IMR-90 (cell line): ENCODE data around the gene WASL. TPM values are rescaled to one million over a fixed set of nuclear protein-coding genes. Genes with fewer than 3 reads are reported as not detected.

Source experiments
- ATAC-seq: fragments of 200-7000 bp; cut with Tn5 transposase; 2 replicates; pipeline ENCODE4 v1.9.1; 2020; ENCODE audit warnings: low read depth, mild to moderate bottlenecking, moderate library complexity
- BruUV-seq: library from RNA; stranded (reverse); fragments of 400-500 nt; replicated peaks from 2 replicates; lab custom pipeline; 2021; lab: Mats Ljungman, UMichigan
- CTCF ChIA-PET: fragments of 300-600 bp; formaldehyde crosslinking; extraction: SDS; loops from one replicate; lab custom pipeline; 2021; ENCODE audit warnings: antibody characterized with exemption; lab: Yijun Ruan, JAX
- POLR2A ChIA-PET: fragments of 300-600 bp; sonication (Branson Sonifier 250); formaldehyde crosslinking; loops from one replicate; lab custom pipeline; 2022; ENCODE audit warnings: antibody characterized with exemption; ENCODE audit not compliant: unreplicated experiment; lab: Charles Lee
- DNase-seq: peaks from one replicate; pipeline ENCODE4 v3.0.0; 2013
- H2AFZ ChIP-seq: replicated peaks from 2 replicates; pipeline ENCODE3; 2013; ENCODE audit warnings: low read length, mild to moderate bottlenecking; ENCODE audit not compliant: poor library complexity
- H2AK5ac ChIP-seq: 2 replicates; pipeline ENCODE4 v1.6.1; 2013; ENCODE audit warnings: low read depth, low read length, inconsistent platforms
- H2AK9ac ChIP-seq: replicated peaks from 2 replicates; pipeline ENCODE3; 2013; ENCODE audit warnings: mild to moderate bottlenecking, low read depth, low read length, moderate library complexity; ENCODE audit not compliant: poor library complexity
- H2BK120ac ChIP-seq: 2 replicates; pipeline ENCODE4 v1.6.1; 2013; ENCODE audit warnings: low read depth, low read length, inconsistent platforms
- H2BK15ac ChIP-seq: 3 replicates; pipeline ENCODE4 v1.6.1; 2013; ENCODE audit warnings: low read depth, low read length, inconsistent platforms
- H2BK20ac ChIP-seq: 2 replicates; pipeline ENCODE4 v1.6.1; 2013; ENCODE audit warnings: low read depth, mild to moderate bottlenecking, inconsistent platforms, low read length, moderate library complexity
- H2BK5ac ChIP-seq: 2 replicates; pipeline ENCODE4 v1.6.1; 2013; ENCODE audit warnings: mild to moderate bottlenecking, low read depth, low read length, inconsistent platforms; ENCODE audit not compliant: poor library complexity, severe bottlenecking
- H3K14ac ChIP-seq: replicated peaks from 2 replicates; pipeline ENCODE4 v1.6.1; 2013; ENCODE audit warnings: low read depth, low read length, inconsistent platforms
- H3K18ac ChIP-seq: 2 replicates; pipeline ENCODE4 v1.6.1; 2013; ENCODE audit warnings: low read depth, low read length, control low read depth
- H3K23ac ChIP-seq: 2 replicates; pipeline ENCODE4 v1.6.1; 2013; ENCODE audit warnings: low read depth, low read length, inconsistent platforms
- H3K27ac ChIP-seq: 2 replicates; pipeline ENCODE4 v1.5.1; 2013; ENCODE audit warnings: mild to moderate bottlenecking, control low read depth, low read length; ENCODE audit not compliant: insufficient read depth
- H3K27me3 ChIP-seq: 2 replicates; pipeline ENCODE4 v1.6.1; 2013; ENCODE audit warnings: low read length; ENCODE audit not compliant: control insufficient read depth, insufficient read depth
- H3K36me3 ChIP-seq: 2 replicates; pipeline ENCODE4 v1.6.1; 2013; ENCODE audit warnings: low read length, mixed read lengths; ENCODE audit not compliant: control insufficient read depth, insufficient read depth
- H3K4ac ChIP-seq: 2 replicates; pipeline ENCODE4 v1.6.1; 2013; ENCODE audit warnings: low read depth, low read length, inconsistent platforms
- H3K4me1 ChIP-seq: 2 replicates; pipeline ENCODE4 v1.6.1; 2013; ENCODE audit warnings: low read length, mixed read lengths; ENCODE audit not compliant: control insufficient read depth, insufficient read depth
- H3K4me2 ChIP-seq: 2 replicates; pipeline ENCODE4 v1.6.1; 2013; ENCODE audit warnings: low read depth, mild to moderate bottlenecking, control low read depth, low read length, moderate library complexity
- H3K4me3 ChIP-seq: 2 replicates; pipeline ENCODE4 v1.5.1; 2013; ENCODE audit warnings: low read depth, mild to moderate bottlenecking, control low read depth, low read length, moderate library complexity; ENCODE audit not compliant: insufficient read depth
- H3K56ac ChIP-seq: 2 replicates; pipeline ENCODE4 v1.6.1; 2013; ENCODE audit warnings: low read length, inconsistent platforms; ENCODE audit not compliant: insufficient read depth; ENCODE audit errors: extremely low read depth
- H3K79me1 ChIP-seq, 2 experiments: 2 replicates each; pipeline ENCODE4 v1.6.1; 2013; ENCODE audit warnings: low read length in 2 of 2, inconsistent platforms in 1 of 2, low read depth in 1 of 2
- H3K9ac ChIP-seq: 2 replicates; pipeline ENCODE4 v1.6.1; 2013; ENCODE audit warnings: low read depth, low read length, control low read depth
- H3K9me1 ChIP-seq: 2 replicates; pipeline ENCODE4 v1.6.1; 2013; ENCODE audit warnings: low read length, inconsistent platforms; ENCODE audit not compliant: insufficient read depth
- H3K9me3 ChIP-seq: 2 replicates; pipeline ENCODE4 v1.6.1; 2013; ENCODE audit warnings: low read length; ENCODE audit not compliant: control insufficient read depth, insufficient read depth
- H4K20me1 ChIP-seq: 2 replicates; pipeline ENCODE4 v1.6.1; 2013; ENCODE audit warnings: low read length, inconsistent platforms; ENCODE audit not compliant: insufficient read depth
- H4K5ac ChIP-seq: 2 replicates; pipeline ENCODE4 v1.6.1; 2013; ENCODE audit warnings: mild to moderate bottlenecking, low read depth, low read length, control low read depth
- H4K8ac ChIP-seq, 2 experiments: 2 replicates each; pipeline ENCODE4 v1.6.1; 2013; ENCODE audit warnings: low read depth in 2 of 2, low read length in 2 of 2, control low read depth in 1 of 2, inconsistent platforms in 1 of 2
- H4K91ac ChIP-seq: 2 replicates; pipeline ENCODE4 v1.6.1; 2013; ENCODE audit warnings: low read depth, low read length, inconsistent platforms; ENCODE audit not compliant: insufficient read depth
- BHLHE40 ChIP-seq: fragments of 150-350 bp; IDR thresholded peaks from 2 replicates; pipeline ENCODE4 v1.6.1; 2016; ENCODE audit warnings: mild to moderate bottlenecking, low read depth, low read length
- CEBPB ChIP-seq: IDR thresholded peaks from 2 replicates; pipeline ENCODE4 v1.6.1; 2012; ENCODE audit warnings: low read depth, low read length, improper control_type of control experiment
- MXI1 ChIP-seq: IDR thresholded peaks from 2 replicates; pipeline ENCODE4 v1.6.1; 2012; ENCODE audit warnings: low read depth, mild to moderate bottlenecking, low read length, moderate library complexity, borderline replicate concordance
- NFE2L2 ChIP-seq: fragments of 150-350 bp; IDR thresholded peaks from 2 replicates; pipeline ENCODE4 v1.6.1; 2016; ENCODE audit warnings: low read depth, mild to moderate bottlenecking, low read length
- RAD21 ChIP-seq: IDR thresholded peaks from 2 replicates; pipeline ENCODE4 v1.6.1; 2012; ENCODE audit warnings: low read length, improper control_type of control experiment
- SMC3 ChIP-seq: fragments of 150-350 bp; IDR thresholded peaks from 2 replicates; pipeline ENCODE4 v1.6.1; 2016; ENCODE audit warnings: low read depth, mild to moderate bottlenecking, antibody characterized with exemption, low read length, moderate library complexity
- WGBS, 2 experiments: methylation state at CpG; one replicate each; pipeline versions ENCODE4 v1.1.5 to v1.1.7; 2013; ENCODE audit warnings: missing lambda C conversion rate in 2 of 2; ENCODE audit not compliant: insufficient read length in 1 of 2; ENCODE audit errors: extremely low coverage in 2 of 2; 5-methylcytosine and 5-hydroxymethylcytosine counted together
- dilution Hi-C: fragments of 300-500 bp; cut with HindIII; formaldehyde crosslinking; loops from one replicate; pipeline ENCODE4 v1.14.3; 2018; ENCODE audit warnings: low sequenced_read_pairs; ENCODE audit not compliant: unreplicated experiment
- in situ Hi-C: fragments of 300-500 bp; cut with MboI; formaldehyde crosslinking; loops from 3 replicates; pipeline ENCODE4 v1.14.3; 2019; ENCODE audit warnings: low sequenced_read_pairs, inconsistent platforms, mixed read lengths
- intact Hi-C: fragments of 100-400 bp; cut with micrococcal nuclease; formaldehyde crosslinking; loops from 2 replicates; pipeline ENCODE4 v1.10.0; 2022
- polyA plus RNA-seq, 3 experiments: library from polyadenylated mRNA; depleted of rRNA; stranded (reverse); fragments of >200 nt; gene quantifications; 2 replicates each; pipeline ENCODE4 v1.2.3, GENCODE V29; 2012; ENCODE audit warnings: low replicate concordance in 1 of 3
- total RNA-seq: library from RNA; depleted of rRNA; stranded (reverse); fragments of >200 nt; gene quantifications from 2 replicates; pipeline ENCODE4 v1.2.3, GENCODE V29; 2012
- TF ChIP-seq, protein P1 (sequence below): conservative IDR thresholded peaks from 2 replicates; pipeline ENCODE4 v1.5.1; 2012; ENCODE audit warnings: mild to moderate bottlenecking, low read depth, low read length, improper control_type of control experiment
- TF ChIP-seq, protein P2 (sequence below): fragments of 150-350 bp; IDR thresholded peaks from 2 replicates; pipeline ENCODE4 v1.6.1; 2016; ENCODE audit warnings: low read depth, mild to moderate bottlenecking, low read length, moderate library complexity, borderline replicate concordance

WASL gene
- total and polyA plus RNA-seq, 2 of the 4 experiments (the other 2 are of a cell fraction), result 2.3 to 7.9 TPM

DNA sequence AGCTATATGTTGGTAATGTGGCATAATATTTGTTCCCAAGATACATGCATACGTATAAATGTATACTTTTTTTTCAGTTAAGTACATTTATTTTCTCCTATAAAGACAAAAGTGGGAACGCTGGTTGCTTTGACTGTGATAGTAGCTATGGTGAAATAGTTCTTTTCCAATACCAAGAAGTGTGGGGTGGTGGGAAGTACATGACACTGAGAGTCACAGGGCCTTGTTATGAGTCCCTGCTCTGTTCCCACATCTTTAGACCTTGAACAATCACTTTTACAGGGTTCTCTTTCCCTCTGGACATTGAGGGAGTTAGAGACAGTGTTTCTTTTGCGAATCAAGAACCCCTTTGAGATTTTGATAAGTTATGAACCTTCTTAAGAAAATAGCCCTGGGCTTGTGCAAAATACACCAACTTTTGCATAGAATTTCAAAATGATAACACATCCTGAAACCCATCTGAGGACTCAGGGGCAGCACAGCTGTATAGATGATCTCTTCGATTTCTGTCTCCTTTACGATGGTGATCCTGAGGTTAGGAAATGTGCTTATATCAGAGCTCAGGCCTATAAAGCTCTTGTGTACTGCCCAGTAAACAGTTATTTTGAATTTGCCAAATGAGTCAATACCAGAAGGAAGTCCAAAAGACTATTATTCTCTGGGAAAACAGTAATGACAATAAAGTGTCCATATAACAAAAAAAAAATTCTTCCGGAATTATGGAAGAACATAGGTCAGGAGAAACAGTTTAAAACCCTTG lies 92.1 kb downstream of the WASL start:
- no peak overlapping the region for H3K18ac ChIP-seq
- in situ Hi-C loops (no loop called here), dilution Hi-C loops (no loop called here), intact Hi-C loops (no loop called here)
- peaks cover 4% of the 10 kb centered on the region for H3K27me3 ChIP-seq
- no peak overlapping the region for H3K14ac ChIP-seq
- H4K5ac ChIP-seq, result no peak overlapping the region
- no peak overlapping the region for H2AK5ac ChIP-seq
- H4K8ac ChIP-seq, result no peak overlapping the region
- ATAC-seq (no peak), DNase-seq (no peak)
- H3K23ac ChIP-seq, result no peak overlapping the region
- CTCF ChIA-PET, result interaction anchor here (0.7 kb wide), 1 partner anchor 46 kb away, joined by 3 read pairs; no protein-coding TSS in a partner anchor
- H2BK15ac ChIP-seq, result no peak overlapping the region
- H3K9me3 ChIP-seq, result no peaks in the 10 kb centered on the region
- H3K36me3 ChIP-seq, result no peaks in the 10 kb centered on the region
- TF ChIP-seq CEBPB, result no peak
- TF ChIP-seq BHLHE40, result no peak
- no peak for TF ChIP-seq MXI1
- TF ChIP-seq, protein P1, sequence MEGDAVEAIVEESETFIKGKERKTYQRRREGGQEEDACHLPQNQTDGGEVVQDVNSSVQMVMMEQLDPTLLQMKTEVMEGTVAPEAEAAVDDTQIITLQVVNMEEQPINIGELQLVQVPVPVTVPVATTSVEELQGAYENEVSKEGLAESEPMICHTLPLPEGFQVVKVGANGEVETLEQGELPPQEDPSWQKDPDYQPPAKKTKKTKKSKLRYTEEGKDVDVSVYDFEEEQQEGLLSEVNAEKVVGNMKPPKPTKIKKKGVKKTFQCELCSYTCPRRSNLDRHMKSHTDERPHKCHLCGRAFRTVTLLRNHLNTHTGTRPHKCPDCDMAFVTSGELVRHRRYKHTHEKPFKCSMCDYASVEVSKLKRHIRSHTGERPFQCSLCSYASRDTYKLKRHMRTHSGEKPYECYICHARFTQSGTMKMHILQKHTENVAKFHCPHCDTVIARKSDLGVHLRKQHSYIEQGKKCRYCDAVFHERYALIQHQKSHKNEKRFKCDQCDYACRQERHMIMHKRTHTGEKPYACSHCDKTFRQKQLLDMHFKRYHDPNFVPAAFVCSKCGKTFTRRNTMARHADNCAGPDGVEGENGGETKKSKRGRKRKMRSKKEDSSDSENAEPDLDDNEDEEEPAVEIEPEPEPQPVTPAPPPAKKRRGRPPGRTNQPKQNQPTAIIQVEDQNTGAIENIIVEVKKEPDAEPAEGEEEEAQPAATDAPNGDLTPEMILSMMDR, result no peak
- no peak for TF ChIP-seq SMC3
- TF ChIP-seq RAD21, result no peak
- TF ChIP-seq NFE2L2, result no peak
- TF ChIP-seq, protein P2, sequence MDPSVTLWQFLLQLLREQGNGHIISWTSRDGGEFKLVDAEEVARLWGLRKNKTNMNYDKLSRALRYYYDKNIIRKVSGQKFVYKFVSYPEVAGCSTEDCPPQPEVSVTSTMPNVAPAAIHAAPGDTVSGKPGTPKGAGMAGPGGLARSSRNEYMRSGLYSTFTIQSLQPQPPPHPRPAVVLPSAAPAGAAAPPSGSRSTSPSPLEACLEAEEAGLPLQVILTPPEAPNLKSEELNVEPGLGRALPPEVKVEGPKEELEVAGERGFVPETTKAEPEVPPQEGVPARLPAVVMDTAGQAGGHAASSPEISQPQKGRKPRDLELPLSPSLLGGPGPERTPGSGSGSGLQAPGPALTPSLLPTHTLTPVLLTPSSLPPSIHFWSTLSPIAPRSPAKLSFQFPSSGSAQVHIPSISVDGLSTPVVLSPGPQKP, result no peak
- POLR2A ChIA-PET, result no interaction called here
- H2BK20ac ChIP-seq, result no peak overlapping the region
- H3K9ac ChIP-seq, result no peak overlapping the region
- no peak overlapping the region for H3K4ac ChIP-seq
- H2BK120ac ChIP-seq, result no peak overlapping the region
- no peak overlapping the region for H3K4me3 ChIP-seq
- no peaks in the 10 kb centered on the region for H3K9me1 ChIP-seq
- H4K20me1 ChIP-seq, result no peaks in the 10 kb centered on the region
- H3K56ac ChIP-seq, result no peak overlapping the region
- no peak overlapping the region for H2BK5ac ChIP-seq
- no peaks in the 10 kb centered on the region for H3K4me1 ChIP-seq
- no peak overlapping the region for H2AK9ac ChIP-seq
- no peaks in the 10 kb centered on the region for H3K79me1 ChIP-seq
- WGBS, 2 experiments, result 100% methylated on average over 1 of the region's 6 CpGs; no CpG with 5 or more reads in 1 of the 2 experiments
- H2AFZ ChIP-seq, result no peak overlapping the region
- no TSS peak for BruUV-seq
- H3K27ac ChIP-seq, result no peak overlapping the region
- no peak overlapping the region for H3K4me2 ChIP-seq
- no peak overlapping the region for H4K91ac ChIP-seq
